NCI-H524 (cell line): ENCODE data around the gene MOCS1.

ENCODE experiments used
- DNase-seq, 2 experiments: peaks; one replicate each; lab custom pipeline; 2025; lab: John Stamatoyannopoulos, UW

The MOCS1 gene

DNA sequence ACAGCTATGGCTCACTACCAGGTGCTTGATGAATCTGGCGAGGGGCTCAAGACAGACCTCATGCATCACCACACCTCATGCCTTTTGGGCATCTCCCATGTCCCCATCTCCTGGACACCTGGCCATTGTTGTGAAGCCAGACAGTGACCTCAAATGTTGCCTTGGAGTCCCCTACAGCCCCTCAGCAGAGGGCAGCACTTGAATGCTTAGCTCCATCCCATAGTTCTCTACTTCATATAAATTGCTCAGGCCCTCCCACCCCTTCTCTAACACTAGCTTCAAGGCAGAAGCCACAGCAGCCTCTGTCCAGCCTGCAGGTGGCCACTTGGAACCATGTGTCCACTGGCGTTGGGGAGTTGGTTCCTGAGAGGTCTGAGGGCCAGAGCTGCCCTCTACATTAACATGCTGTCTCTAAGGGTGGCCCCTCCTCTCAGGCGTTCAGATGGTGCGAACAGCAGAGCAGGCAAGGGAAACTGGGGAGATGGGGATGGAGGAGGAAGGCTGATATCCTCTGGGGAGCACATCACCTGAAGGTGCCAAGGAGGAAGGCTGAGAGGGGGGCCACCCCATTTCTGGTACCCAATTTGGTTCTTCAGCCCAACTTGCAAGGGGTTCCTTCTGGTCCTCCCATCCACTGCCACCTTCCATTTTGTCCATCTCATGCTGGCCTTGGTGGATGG is 31.3 kb downstream of the MOCS1 start:
- peak in 1 of 2 experiments; percentile 11 for DNase-seq

DNA sequence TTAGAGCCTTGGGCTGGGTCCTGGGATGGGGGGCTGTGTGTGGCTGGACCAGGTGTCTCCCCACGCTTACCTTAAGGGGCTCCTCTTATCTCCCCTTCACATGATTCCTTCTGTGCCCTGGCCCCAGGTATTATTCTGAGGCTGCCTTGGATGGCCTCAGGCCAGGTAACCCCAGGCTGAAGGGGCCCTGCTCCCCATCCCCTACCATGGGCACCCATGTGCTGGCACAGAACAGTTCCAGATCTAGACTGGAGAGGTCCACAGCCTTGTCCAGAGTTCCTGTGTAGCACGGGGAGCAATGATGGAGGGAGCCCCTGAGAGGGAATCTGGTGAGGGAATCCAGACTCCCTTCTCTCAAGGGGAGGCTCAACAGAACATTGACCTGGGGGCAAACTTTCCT is 32.1 kb downstream of the MOCS1 start:
- no peak for DNase-seq

DNA sequence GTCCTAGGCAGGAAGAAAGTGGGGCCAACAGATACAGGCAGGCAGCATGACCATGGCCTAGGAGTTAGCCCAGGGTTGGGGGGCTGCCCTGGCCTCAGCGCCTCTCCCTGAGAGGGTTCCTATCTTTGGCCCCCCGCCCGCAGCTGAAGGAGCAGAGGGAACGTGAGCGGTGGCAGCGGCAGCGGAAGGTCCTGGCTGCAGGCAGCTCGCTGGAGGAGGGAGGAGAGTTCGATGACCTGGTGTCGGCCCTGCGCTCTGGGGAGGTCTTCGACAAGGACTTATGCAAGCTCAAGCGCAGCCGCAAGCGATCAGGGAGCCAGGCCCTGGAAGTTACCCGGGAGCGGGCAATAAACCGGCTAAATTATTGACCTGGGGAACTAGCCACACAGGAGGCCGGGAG is 32.6 kb downstream of the MOCS1 start:
- DNase-seq = no peak

DNA sequence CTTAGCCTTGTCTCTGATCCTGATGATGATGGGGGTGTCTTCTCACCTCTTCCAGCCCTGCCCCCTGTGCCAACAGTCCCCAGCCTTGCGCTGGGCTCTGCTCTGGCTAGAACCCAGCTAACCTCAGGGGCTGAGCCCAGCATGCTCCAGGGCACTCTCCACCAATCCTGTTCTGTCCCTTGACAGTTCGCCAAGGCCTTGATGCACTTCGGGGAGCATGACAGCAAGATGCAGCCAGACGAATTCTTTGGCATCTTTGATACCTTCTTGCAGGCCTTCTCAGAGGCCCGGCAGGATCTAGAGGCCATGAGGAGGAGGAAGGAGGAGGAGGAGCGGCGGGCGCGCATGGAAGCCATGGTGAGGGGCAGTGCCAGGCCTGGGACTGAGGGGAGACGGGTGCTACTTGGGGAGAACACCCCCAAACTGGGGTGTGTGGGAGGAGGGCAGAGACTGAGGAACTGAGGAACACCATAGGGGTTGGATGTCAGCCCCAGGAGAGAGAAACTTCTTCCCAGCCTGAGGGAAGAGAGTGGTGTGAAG is 33.1 kb downstream of the MOCS1 start:
- no peak for DNase-seq

DNA sequence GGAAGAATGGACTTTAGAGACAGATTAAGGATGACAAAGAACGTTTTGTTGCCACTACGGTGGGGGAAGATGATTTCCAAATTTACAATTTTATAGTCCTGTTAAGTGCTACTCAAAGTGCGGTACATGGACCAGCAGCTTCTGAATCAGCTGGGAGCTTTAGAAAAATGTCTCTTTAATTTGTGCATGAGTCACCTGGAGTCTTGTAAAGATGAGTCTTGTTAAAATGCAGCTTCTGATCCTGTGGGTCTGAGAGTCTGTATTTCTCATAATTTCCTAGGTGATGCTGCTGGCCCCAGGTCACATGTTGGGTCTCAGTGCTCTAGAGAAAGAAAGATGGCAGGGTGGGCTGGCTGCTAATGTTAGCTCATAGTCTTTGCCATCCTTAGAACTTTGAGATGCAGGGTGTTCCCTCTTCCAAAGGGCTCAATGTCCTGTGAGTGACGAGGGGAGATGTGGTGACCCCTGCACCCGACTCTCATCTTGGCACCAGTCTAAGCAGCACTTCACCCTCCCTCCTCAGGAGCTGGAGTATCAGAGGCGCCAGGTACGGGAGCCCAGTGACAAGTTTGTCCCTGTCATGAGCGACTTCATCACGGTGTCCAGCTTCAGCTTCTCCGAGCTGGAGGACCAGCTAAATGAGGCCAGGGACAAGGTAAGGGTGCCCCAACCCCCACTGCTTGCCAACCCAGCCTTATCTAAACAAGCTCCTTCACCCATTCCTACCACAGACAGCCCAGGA is 34.5 kb downstream of the MOCS1 start:
- DNase-seq = no peak

DNA sequence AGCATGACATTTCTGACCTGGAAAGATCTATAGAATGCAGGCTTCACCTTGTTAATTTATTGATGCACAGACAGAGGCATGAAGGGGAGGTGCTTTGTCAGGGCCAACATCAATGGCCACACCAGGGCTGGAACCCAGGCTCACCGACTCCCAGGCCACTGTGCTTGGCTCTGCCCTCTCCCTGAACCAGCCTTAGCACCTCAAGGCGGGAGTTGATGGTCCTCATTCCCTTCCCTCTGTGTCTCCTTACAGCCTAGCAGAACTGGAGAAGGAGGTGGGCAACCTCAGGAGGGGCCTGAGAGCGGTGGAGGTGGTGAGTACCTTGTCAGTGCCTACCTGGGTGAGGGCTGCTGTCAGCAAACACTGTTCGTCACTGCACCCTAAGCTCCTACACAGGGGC is 35.6 kb downstream of the MOCS1 start:
- no peak for DNase-seq

DNA sequence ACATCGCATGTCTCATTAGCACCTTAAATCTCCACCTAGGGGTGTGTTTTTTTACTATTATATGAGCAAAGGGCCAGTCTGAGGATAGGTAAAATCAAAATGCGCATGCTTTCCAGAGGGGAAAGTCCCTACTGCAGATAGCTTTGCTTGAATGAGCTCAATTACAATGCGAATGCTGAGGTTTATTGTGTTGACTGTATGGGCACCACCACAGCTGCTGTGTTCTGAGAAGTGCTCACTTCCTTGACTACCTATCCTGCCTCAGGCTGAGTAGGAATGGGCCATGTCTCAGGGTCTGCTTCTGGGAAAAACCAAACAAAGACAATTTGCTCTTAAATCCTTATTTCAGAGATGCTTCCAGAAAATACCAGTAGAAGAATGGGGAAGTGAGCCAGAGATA is 36.6 kb downstream of the MOCS1 start:
- no peak for DNase-seq

DNA sequence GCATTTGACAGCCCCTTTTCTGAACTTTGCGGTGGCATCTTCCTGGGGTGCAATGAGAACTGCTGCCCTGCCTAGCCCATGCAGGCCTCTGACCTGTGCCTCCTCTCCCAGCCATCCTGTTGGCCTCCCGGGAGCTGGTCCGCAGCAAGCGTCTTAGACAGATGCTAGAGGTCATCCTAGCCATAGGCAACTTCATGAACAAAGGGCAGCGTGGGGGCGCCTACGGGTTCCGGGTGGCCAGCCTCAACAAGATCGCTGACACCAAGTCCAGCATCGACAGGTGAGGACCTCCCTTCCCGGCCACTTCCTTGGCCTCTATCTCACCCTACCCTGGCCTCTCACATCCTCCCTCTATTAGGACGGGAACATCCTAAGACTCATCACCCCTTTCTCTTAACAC is 37.6 kb downstream of the MOCS1 start:
- no peak for DNase-seq

DNA sequence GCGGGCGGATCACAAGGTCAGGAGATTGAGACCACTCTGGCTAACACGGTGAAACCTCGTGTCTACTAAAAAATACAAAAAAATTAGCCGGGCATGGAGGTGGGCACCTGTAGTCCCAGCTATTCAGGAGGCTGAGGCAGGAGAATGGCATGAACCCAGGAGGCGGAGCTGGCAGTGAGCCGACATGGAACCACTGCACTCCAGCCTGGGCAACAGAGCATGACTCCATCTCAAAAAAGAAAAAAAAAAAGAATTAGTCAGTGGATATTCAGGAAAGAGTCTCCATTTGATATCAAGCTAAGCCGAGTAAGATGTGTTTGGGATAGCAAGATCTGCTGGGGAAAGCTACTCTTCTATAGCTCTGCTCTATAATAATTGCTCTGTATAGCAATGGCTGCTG is 41.0 kb downstream of the MOCS1 start:
- DNase-seq = no peak

DNA sequence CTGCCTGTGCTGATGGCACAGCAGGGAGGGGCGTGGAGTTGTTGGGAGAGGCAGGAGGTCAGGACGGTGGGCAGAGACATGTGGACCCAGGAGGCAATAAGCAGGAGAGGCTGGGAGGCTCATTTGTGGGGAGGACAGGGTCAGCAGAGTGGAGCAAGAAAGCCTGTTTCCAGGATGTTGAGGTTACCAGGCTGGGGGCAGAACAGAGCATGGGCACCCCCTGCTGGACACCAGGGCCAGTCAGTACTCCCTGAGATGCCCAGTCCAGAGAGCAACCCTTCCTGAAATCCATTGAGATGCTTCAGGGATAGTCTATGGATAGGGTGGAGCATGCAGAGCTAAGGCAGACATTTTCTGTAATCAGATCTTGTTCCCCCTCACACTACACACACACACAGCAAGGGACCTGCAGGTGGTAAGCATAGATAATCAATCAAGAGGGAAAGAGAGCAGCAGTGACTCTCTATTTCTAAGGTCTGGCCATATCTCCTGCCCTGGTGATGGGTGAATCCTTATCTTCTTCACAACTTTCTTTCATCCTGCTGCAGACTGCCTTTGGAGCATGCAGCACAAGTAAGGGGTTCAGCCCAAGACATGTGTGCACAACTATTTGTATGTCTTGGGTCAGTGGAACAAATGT is 41.7 kb downstream of the MOCS1 start:
- DNase-seq = peak in 1 of 2 experiments; percentile 42

DNA sequence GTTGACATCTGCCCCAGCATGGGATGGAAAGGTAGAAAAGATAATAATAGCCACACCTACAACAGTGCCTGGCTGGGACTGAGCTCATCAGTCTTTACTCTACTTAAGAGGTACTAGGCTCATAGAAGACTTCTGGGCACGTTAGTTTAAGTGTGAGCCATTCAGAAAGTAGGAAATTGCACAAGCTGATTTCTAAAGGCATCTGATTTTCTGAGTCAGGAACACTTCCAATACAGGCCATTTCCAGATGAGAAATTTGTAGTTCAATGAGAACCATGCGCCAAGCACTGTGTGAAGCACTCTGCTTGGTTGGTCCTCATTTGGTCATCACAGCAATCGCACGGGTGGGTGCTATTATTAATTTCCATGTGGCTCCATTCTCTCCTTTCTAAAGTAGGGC is 42.3 kb downstream of the MOCS1 start:
- DNase-seq = no peak

DNA sequence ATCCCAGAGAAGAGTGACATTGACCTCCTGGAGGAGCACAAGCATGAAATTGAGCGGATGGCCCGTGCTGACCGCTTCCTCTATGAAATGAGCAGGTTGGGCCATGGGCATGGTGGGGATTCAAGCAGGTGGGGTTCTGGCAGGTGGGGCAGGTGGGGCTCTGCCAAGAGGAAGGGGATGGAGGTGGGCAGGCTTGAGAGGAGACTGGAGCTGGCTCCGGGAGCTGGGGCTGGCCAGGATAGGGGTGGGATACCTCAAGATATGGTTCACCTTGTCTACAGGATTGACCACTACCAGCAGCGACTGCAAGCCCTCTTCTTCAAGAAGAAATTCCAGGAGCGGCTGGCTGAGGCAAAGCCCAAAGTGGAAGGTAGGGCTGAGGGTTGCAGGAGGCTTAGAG is 42.9 kb downstream of the MOCS1 start:
- no peak for DNase-seq

DNA sequence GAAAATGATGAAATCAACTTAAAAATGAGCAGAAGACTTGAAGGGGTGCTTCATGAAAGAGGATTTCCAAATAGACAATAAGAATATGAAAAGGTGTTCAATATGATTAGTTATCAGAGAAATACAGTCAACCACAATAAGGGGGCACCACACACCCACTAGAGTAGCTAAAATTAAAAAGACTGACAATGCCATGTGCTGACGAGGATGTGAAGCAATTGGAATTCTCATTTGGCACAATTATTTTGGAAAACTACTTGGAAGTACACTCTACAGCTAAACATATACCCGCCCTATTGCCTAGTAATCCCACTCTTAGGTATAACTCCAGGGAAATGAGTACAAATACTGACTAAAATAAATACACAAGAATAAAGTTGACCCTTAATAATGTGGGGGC is 45.0 kb downstream of the MOCS1 start:
- DNase-seq = no peak

DNA sequence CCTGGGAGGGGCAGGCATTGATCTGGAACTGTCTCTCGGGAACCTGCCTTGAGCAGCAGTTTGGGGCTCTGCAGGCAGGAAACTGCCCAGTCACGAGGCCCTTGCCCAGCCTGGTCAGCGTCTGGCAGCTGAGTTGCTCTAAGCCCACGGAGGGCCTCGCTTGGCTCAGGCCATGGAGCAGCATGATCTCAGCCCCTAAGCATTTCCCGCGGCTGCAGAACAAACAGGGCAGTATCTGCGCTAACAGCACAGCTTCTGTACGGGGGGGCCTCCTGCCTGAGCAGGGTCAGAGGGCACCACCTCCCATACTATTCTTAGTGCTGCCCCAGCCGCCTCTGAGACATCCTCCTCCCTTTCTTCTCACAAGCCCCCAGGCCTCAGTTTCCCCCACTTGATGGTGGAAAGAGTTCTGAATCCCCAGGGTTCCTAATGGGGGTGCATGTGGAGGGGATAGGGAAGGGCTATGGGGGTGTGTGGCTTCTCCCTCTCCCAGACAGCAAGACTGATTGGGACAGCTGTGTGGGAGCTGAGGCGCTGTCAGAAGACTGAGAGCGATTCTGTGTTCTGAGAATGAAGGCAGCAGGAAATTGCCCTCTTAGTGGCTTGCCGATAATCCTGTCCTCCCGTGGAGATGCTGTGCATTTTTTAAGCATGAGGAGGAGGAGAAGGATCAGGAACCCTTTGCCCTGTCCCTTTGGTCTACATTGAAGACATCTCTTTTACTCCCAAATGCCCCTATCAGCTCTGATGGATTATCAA is 46.4 kb downstream of the MOCS1 start:
- DNase-seq = no peak

DNA sequence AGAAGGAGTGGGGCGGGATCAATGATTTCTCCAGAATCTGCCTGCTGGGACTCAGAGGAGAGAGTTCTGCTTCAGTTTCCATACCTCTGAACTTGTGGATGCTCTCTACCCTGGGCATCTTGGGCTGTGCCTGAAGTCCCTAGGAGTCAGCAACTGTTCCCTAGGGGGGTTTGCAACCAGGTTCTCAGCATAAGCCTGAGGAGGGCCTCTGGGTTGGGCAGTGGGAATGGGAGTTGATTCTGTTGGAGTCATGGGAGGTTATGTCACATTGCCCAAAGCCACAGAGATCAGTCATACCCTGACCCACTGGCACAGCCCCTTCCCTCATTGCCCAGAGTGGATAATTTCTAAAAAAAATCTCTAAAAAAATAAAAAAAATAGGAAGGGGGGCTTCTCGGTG is 47.4 kb downstream of the MOCS1 start:
- DNase-seq = no peak

DNA sequence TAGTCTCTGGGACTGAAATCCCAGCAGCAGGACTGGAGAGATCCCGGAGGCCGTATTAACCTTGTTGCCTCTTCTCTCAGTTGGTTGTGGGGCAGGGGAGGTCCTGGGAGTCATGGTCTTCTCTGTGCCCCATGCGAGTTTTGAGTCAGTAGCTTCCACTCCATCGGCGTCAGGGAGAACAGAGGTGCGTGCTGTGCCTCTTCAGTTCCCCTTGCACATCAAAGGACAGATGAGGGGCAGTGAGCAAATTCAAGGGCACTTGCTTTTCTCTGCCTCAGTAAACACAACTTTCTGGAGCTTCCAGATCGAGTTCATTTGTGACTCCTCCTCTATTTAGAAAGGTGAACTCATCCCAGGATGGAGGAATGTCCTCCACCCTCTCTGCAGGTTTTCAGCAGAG is 48.6 kb downstream of the MOCS1 start:
- no peak for DNase-seq

DNA sequence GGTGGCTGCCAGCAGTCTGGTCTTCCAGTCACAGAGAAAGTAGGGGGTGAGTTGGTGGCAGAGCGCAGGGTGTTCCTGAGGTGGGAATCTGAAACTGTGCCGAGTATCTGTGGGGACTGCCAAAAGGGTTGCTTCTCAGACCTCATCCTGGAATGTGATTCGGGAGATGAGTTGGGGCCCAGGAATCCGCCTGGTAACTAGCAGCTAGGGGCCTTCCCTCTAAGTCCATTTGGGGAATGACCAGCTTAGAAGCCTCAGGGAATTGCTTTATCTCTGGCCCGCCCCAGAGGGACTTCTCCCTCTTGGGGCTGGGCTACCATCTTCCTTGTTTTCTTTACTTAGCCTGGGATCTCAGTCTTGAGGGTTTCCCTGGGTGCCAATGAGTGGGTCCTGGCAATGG is 49.6 kb downstream of the MOCS1 start:
- DNase-seq = no peak

DNA sequence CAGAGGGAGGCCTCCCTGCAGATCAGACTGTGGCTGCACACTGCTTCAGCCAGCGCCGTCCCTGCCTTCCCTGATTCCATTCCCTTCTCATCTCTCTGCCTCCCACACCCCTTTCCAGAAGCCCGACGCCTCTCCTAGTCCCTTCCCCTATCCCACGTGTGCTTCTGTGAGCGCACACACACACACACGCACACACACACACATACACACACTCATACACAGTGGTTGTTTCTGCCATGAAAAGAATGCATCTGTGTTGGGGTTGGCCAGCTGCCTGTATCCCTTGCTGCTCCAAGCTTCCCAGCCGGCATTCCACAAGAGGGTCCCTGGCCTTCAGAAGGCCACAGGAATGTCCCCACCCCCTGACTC is 51.7 kb downstream of the MOCS1 start:
- DNase-seq = no peak

DNA sequence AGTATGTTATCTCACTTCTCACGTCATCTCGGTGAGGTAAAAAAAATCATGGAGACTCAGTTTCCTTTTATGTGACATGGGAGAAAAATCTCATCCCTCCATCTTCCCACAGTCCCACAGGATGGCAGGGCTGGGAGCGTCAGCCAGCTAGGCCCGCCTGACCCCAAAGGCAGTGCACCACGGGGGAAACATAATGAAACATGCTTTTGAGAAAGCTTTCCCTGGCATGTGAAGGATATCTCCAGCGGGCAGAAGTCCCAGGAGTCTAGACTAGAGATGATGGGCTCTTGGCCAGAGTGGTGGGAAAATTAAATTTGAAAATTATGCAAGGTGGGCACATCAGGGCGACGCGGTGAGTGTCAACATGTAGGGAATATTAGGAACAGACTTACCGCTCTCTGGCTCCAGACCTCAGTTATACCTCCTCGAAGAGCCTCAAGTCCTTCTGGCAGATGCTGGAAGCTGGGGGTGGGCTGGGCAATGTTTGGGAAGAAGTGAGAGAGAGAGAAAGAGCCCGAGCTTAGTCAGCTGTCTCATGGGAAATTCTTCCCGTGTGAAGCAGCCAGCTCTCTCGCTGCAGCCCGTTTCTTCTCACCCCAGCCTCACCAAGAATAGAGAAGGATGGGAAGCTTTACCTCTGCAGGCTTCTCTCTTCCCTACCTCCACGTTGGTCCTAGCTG is 52.3 kb downstream of the MOCS1 start:
- DNase-seq = no peak

DNA sequence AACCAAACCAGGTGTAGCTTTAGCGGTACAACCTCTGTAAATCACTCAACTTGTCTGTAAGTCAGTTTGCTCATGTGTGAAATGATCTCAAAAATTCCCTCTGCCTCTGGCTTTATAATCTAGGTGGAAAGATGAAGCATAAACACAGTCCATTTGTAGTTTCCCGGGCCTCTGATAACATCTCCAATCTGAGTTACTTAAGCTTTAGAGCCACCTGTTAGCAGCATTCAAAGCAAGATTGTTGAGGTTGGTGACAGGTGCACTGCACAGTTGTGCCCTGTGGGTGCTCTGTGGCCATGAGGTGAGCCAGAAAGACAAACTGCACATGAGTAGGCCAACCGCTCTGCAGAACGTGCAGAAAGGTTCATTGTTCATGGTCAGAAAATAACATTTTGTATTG is 53.7 kb downstream of the MOCS1 start:
- peak; percentile 29 to 61 for DNase-seq

DNA sequence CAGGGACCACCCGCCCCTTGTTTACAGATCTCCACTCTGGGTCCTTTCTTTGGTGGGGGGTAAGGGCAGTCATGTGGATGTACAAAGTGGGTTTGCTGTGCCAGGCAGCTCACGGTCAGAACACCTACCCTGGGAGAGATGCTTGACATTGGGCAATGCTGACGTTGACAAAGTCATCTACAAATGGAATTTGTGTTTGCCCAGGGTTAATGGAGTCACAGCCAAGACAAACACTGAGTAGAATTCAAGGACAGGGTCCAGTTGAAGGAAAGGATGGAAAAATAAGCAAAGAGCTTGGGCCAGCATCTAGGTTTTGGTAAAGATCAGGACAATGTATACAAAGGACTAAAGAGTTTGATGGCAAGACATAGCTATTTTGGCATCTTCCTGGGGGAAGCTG is 54.7 kb downstream of the MOCS1 start:
- DNase-seq = no peak

DNA sequence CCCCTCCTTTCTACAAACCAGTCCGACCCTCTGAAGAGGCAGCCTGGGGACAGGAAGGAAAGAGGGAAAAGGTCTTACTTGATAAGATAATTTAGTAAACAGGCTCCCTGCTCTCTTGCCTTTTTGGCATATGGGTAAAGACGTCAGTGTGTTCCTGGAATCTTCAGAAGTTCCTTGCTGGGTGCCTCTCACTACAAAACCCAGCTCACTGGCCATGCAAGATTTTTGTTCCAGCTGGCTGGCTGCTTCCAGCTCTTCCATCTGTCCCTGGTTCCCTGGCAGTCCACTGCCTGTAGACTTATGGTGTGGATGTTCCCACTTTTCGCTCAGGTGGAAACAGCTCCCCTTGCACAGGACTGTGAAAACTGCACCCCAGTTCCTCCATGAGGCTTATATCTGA is 57.4 kb downstream of the MOCS1 start:
- DNase-seq = peak in 1 of 2 experiments; percentile 40
